Stimulated activated CD8-positive, alpha-beta memory T cell treated with anti-CD3 and anti-CD28 coated beads, Interleukin-7, amount 100 ng/mL, for 4 hours (primary cell): ENCODE results near the gene UBC.
A peak's percentile ranks its signal among the peaks of the same experiment; 100 is the strongest.

Experiments
- DNase-seq, 2 donors: peaks; one replicate each; pipeline ENCODE4 v3.0.0-alpha.2; 2020; ENCODE audit warnings: low read depth in 2 of 2

Gene UBC

DNA sequence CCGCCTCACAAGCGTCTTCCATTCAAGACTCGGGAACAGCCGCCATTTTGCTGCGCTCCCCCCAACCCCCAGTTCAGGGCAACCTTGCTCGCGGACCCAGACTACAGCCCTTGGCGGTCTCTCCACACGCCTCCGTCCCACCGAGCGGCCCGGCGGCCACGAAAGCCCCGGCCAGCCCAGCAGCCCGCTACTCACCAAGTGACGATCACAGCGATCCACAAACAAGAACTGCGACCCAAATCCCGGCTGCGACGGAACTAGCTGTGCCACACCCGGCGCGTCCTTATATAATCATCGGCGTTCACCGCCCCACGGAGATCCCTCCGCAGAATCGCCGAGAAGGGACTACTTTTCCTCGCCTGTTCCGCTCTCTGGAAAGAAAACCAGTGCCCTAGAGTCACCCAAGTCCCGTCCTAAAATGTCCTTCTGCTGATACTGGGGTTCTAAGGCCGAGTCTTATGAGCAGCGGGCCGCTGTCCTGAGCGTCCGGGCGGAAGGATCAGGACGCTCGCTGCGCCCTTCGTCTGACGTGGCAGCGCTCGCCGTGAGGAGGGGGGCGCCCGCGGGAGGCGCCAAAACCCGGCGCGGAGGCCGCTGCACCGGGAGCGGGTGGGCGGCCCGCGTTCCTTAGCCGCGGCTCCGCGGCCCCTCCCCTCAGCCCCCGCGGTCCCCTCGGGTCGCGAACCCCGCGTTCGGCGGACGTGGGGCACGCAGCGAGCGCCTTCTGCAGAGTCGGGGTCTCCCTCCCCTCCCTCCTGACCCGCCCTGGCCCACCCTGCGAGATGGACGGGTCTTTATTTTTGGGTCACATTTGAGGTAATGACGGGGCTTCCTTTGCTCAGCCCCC is at the start of gene UBC:
Gene UBC (minus strand): TSS at position 259 of the 847 bp plus-strand sequence. CDS start 879 bp downstream, outside the sequence.
- peak; percentile 80 to 83 for DNase-seq

DNA sequence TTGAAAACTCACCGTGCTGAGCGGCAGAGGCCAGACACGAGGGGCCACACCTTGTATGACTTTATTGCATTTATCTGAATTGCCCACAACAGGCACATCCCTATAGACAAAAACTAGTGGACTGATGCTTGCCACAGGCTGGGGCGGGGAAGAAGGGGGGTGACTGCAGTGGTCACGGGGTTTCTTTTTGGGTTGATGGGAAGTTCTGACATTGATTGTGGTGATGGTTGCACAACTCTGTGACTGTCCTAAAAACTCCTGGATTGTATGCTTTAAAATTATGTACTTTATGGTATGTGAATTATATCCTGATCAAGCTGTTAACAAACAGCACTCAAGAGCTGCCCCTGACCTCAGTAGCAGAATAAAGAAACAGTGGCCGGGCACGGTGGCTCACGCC is 48.8 kb upstream of the UBC start:
- DNase-seq, result no peak

DNA sequence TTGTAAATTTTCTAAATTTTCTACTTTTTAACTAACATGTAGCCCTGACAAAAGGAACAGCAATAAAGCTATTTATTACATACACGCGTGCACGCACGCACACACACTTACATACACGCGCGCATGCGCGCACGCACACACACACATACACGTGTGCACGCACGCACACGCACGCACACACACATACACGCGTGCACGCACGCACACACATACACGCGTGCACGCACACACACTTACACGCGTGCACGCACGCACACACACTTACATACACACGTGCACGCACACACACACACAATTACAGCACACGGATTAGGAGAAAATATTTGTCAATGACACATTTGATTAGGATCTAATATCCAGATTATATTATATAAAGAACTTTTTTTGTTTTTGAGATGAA is 46.6 kb upstream of the UBC start:
- no peak for DNase-seq

DNA sequence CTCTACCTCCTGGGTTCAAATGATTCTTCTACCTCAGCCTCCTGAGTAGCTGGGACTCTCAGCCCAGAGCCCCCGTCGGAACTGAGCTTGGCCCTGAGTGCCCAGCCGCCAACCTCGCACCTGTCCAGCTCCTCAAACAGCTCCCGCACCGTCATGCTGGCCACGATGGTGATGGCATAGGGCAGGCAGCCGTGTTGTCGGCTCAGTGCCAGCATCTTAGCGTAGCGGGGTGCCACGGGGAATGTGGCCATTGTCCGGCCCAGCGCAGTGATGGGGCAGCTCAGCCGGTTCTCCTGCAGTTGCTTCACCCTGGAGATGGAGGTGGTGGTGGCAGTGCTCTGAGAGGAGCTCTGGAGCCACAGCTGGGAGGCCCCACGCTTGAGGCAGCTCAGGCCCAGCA is 42.1 kb upstream of the UBC start:
- DNase-seq, result no peak

DNA sequence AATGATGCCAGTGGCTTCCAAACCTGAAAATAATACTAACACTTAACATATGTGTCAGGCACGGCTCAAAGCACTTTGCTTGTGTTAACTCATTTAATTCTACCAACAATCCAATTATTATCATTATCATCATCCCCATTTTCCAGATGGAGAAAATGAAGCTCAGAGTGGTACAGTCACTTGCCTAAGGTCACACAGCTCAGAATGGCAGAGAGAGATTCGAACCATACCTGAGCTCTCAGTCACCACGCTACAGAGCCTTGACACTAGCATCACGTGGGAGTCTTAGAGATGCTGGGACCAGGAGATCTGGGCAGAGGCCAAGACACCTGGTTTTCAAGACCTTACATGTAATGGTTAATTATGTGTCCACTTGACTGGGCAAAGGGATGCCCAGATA is 40.3 kb upstream of the UBC start:
- DNase-seq, result no peak

DNA sequence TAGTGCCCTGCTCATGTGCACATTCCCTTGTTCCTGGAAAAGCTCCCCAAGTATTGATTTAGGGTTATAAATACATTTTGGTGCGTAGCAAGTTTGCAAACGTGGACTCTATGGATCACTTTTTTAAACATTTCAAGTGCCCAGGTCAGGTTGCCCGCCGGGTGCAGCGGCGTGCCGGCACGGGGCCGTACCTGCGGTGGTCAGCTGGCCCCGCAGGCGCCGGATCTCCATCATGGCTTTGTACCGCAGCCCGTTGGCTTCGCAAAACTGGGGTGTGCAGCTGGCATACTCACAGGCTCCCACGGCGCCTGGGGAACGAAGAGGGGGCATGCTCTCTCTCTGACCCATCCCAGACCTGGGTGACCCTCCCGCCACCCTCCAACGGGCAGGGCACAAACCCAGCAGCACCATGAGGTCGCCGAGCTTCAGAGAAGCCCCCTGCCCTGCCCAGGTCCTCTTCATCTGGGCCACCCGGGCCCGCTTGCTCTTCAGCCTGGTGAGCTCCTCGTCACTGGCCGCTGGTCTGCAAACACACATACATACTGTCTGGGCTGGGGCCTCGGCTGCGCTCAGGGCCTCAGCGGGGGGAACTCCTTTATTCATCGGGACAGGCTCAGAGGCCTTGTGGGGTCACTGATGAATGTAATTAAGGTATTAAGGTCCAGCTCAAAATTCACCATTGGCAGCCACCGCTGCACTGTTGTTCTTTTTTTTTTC is 39.4 kb upstream of the UBC start:
- no peak for DNase-seq

DNA sequence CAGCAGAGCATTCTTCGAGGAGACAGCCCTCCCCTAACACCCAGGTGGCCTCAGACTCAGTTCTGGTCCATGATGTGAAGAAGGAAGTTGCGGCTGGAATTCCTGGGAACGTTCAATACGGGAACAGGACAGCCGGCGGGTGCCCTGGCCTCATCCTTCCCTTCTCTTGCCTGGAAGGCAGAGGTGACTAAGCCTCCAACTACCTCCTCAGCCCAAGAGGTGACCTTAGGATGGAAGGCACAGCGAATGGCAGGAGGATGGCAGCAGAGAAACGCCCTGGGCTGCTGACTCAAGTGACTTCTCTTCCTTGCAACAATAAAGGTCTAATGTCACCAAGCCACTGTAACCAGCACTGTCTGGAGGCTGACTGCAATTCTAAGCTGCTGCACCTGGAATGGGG is 38.4 kb upstream of the UBC start:
- DNase-seq, result no peak

DNA sequence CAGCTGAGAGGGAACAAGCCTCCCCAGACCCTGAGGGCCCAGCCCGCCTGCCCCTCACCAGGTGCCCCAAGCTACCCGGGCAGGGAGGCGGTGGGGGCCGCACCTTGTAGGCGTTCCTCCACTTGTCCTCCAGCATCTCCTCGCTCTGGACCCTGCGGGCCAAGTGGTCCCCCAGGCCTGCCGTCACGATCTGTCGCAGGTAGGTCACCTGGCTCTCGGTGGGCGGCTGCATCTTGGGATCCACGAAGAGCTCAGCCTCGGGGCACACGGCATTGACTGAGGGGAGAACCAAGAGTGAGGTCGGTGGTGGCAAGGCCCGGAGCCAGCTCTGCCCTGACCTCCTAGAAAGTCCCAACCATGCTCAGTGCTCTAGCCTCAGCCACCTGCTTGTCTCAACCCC is 37.8 kb upstream of the UBC start:
- DNase-seq, result no peak

DNA sequence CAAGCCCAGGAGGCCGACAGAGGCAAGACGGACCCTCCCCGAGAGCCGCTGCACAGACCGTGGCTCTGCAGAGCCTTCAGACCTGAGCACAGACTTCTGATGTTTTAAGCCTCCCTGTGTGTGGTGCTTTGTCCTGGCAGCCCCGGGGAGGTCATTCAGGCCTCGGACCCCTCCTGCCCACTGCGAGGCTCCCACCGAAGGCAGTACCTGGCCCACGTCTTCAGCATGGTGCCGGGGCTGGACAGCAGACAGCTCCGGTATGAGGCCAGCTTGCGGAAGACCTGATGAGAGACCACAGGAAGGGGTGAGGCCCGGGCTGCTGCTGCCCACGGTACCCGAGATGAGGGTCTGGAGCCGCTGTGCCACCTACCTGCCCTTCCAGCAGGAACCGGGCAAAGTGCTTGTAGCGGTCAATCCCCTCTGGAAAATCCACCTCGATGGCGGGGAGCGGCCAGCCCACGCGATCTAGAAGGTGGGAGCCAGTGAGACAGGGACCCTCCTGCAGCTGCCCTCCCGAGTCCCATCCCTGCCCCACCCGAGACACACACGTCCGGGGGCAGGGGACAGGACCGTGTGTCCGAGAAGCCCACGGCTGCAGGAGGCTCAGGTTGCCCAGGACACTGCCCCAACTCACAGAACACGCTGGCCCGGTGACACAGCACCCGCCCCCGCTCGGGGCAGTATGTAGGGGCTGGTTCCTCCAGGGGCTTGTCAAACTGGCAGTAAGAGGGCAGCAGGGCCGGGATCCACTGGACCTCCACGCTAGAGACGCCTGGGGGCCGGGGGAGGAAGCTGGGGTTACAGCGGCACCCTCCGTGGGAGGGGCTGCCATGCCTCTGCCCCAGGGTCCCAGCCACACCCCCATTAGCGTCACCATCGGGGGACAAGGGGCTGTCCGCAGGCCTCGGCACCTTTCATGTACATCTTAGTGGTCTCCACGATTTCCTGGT is 35.6 kb upstream of the UBC start:
- no peak for DNase-seq

DNA sequence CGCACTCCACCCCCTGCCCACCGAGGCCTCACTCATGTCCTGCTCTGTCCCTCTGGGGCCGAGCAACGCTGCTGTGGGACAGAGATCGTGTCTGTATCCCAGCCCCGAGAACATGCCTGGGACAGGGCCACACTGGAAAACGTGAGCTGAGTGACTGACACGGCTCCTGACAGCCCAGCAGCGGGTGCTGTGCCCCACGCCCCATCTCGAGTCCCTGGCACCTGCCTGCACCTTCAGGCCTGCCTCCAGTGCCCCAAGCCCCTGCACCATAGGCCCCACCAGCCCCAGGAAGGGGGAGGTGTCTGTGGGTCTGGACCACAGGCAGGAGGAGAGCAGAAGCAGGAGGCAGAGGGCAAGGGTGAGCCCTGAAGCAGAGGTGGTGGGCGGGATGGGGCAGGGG is 34.6 kb upstream of the UBC start:
- no peak for DNase-seq

DNA sequence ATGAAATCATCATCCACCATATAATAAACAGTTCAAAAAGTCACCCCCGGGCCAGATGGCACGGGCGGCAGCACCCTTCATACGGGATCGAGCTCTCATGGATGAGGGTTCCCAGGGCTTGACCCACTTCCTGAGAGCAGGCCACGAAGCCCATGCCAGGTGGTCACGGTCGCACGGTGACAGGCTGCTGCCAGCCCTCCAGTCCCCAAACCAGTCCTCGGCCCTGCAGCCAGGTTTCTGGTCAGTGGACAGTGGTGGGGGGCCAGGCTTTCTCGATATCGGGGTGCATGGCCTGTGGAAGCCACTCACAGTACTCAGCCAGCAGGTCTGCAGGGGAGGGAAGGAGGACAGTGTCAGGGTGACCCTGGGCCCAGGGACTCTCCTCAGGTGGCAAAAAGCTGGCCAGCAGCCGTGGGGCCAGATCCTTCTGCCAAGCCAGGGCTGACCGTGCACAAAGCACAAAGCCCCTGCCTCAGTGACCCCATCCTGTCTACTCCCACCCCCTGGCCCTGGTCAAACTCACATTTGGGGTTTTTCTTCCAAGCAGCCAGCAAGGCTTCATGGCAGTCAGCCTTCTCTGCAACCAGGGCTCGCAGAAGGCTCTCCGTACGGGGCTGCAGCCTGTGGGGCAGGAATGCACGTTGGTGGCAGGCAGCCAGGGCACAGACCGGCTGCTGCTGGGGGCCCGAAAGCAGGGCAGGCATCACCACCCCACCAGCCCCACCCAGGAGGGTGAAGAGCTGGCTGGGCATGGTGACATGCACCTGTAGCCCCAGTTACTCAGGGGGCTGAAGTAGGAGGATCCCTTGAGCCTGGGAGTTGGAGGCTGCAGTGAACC is 33.3 kb upstream of the UBC start:
- DNase-seq, result no peak

DNA sequence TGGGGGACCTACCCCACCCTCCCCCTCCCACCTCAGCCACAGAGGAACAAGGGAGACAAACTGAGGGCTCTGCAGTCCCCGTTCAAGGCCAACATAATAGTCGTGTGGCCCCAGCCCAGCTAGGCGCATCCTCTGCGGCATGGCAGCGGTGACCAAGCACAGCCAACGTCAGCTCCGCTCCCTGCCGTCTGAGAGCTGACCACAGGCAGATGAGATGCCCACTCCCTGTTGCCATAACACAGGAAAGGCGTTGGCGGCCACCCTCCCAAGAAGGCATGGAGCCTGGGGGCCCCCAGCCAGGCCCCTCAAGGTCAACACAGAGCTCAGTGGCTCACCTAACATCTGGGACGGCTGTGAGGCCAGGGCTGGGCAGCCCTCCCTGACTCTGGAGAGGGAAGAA is 32.6 kb upstream of the UBC start:
- DNase-seq, result no peak

DNA sequence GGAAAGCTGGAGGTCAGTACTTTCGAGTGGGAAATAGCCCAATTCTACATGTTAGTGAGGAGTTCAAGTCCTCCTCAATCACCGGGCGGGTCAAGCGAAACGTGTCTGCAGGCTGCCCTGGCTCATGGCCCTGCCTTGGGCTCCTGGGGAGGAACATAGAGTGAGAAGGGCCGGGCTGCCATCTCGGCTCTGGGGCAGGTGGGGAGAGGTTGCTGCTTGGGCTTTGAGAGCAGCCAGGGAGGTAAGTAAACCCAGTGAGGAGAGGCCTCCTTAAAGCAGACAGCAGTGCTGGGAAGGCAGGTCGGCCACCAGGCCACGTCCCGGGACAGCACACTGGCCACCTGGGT is 32.0 kb upstream of the UBC start:
- no peak for DNase-seq

DNA sequence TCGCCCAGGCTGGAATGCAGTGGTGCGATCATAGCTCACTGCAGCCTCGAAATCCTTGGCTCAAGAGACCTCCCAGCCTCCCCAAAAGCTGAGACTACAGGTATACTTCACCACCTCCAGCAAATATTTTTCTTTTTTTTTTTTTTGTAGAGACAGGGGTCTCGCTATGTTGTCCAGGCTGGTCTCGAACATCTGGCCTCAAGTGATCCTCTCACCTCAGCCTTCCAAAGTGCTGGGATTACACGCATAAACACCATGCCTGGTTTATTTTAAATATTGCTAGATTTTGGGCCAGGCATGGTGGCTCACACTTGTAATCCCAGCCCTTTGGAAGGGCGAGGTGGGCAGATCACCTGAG is 26.7 kb upstream of the UBC start:
- no peak for DNase-seq

DNA sequence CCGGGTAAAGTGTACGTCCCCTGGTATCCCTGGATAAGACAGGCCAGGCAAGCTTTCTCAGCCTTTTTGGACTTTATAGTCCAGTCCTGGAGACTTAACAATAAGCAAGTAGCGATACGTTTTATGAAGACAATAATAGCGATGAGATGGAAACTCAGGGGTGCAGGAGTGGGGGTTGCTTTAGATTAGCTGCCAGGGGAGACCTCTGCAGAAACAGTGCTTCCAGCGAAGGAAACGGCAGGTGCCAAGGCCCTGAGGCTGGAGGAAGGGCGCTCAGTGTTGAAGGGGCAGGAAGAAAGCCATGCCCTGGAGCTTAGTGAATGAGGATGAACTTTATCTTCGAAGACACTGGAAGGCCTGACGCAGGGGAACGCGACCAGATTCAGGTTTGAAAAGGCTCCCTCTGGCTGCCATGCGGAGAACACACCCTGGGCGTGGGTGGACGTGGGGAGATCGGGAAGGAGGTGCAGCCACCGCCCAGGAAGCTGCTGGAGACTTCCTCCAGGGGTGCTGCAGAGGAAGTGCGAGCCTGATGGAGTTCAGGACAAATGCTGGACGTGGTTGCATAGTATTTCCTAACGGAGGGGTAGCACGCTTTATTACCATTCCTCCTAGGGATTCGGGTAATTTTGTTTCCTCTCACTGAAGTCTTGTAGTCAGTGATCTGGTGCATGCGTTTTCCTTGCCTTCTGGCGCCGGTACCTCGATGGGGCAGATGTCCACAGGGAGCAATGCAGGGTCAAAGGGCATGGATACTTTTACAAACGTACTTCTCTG is 26.1 kb upstream of the UBC start:
- peak; percentile 71 to 73 for DNase-seq

DNA sequence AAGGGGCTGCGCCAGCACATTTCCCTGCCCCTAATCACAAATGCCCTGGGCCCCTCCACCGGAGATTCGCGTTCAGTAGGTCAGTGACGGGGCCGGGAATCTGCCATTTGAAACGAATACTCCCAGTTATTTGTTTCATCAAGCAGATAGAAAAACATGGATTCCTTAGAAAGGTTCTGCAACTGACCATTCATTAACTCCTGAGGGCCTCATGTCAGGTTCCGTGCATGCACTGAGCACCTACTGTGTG is 25.6 kb upstream of the UBC start:
- no peak for DNase-seq

DNA sequence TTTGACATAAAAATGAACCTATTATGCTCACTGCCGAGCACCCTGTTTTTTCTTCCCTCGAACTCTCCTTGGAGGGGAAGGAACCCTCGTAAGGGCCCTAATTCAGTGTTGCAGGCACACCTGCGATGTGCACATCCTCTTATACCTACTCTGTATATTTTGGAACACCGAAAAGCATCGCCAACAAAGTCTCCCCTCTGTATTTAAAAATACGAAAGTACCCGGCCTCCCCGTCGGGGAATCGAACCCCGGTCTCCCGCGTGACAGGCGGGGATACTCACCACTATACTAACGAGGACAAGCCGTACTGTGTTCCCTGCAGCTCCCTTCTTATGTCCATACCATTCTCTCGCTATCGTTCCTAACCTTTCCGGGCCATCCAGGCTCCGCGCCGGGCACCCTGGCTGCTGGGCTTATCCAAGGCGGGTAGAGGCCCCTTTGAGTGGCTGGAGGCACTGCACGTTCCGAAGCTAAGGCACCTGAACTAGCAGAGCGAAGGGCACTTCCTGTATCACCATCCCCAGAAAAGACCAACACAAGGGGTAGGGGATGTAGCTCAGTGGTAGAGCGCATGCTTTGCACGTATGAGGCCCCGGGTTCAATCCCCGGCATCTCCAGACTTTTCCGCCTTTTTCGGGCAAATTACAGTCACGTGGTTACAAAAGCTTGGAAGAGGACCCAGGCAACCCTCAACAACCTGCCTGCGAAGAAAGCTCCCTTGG is 25.1 kb upstream of the UBC start:
- DNase-seq, result peak; percentile 77 to 87

DNA sequence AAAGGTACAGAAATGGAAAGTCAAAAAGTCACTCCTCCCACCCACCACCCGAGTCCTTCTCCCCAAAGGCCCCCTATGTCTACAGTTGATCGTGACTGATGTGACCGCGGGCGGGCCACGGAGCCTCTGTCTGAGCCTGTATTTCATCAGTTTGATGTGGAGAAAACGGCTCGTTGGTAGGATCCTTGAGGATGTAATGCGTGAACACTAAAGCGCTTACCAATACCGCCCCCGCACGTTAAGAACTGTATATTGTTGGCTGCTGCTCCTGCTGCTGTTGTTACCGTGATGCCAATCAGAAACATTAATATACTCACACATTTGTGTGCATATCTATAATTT is 24.6 kb upstream of the UBC start:
- DNase-seq, result peak; percentile 31 to 41

DNA sequence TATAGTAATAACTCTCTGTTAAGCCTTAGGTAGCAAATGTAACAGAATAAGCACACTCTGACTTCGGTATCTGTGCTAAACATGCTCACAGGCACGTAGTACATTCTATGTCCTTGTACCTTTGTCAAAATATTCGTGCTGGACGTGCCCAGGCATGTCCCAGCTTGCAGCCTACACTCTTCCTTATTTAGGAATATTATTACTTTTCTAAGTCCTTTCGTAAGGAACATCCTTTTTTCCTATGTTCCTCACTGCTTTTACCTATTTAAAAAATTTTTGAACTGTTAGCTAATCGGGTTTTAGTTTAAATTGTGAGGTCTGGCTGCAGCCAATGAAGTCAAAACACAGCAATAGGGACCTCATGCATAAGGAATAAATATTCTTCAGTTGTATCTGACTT is 24.1 kb upstream of the UBC start:
- no peak for DNase-seq

DNA sequence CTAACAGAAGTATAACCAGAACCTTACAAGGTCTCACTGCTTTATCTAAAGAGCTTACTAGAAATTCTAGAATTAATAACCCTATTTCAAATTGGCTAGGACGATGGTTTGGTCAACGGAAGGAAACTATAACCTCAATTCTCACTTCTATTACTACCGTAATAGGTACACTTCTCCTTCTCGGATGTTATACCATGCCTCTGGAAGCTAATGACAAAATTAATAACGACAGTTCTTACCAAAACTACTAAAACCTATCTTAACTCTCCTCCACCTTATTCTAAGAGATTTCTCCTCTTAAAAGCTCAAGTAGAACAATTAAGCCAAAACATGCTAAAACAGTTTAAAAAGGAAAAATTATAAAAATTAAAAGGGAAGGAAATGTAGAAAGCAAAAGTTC is 23.7 kb upstream of the UBC start:
- DNase-seq, result no peak
